Panc1 (cell line): ENCODE data around the gene PDZRN4.

Experiments
- POLR2AphosphoS5 ChIP-seq: IDR thresholded peaks from 2 replicates; pipeline ENCODE4 v1.6.1; 2012; ENCODE audit warnings: mild to moderate bottlenecking, low read depth, low read length, moderate library complexity
- TF ChIP-seq, protein P1 (sequence below): fragments of 450-650 bp; IDR thresholded peaks from 2 replicates; pipeline ENCODE4 v1.5.1; 2017; ENCODE audit warnings: mild to moderate bottlenecking

DNA sequence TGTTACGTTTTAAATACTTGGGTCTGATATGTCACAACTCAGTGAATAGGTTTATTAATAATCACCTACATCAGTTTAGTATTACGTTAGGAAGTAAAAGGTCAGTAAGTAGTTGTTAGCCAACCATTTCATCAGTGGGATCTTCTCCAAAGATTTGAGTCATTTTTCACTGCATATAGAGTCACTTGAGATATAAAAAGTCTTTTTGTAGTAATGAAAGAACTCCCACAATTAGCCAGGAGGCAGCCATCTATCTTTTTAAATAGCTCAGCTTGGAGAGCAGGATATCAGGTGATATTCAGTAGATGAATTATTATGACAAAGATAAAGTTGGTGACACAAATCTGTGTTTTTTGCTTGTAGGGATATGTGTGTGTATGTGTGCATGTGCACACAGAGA lies 309.3 kb downstream of the PDZRN4 start:
- TF ChIP-seq, protein P1, sequence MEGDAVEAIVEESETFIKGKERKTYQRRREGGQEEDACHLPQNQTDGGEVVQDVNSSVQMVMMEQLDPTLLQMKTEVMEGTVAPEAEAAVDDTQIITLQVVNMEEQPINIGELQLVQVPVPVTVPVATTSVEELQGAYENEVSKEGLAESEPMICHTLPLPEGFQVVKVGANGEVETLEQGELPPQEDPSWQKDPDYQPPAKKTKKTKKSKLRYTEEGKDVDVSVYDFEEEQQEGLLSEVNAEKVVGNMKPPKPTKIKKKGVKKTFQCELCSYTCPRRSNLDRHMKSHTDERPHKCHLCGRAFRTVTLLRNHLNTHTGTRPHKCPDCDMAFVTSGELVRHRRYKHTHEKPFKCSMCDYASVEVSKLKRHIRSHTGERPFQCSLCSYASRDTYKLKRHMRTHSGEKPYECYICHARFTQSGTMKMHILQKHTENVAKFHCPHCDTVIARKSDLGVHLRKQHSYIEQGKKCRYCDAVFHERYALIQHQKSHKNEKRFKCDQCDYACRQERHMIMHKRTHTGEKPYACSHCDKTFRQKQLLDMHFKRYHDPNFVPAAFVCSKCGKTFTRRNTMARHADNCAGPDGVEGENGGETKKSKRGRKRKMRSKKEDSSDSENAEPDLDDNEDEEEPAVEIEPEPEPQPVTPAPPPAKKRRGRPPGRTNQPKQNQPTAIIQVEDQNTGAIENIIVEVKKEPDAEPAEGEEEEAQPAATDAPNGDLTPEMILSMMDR: no peak
- no peak for TF ChIP-seq POLR2AphosphoS5
